ENCODE results near the gene MKNK2. TPM values are rescaled to one million over a fixed set of nuclear protein-coding genes. Genes with fewer than 3 reads are reported as not detected.
"Not testable (repeated sequence)": the region's sequence is repeated elsewhere in the genome, so short reads cannot be mapped to it uniquely, and the experiment has no call there.

MKNK2 gene
- total RNA-seq, 2 donors from 2014 or later = 120 to 123 TPM

DNA sequence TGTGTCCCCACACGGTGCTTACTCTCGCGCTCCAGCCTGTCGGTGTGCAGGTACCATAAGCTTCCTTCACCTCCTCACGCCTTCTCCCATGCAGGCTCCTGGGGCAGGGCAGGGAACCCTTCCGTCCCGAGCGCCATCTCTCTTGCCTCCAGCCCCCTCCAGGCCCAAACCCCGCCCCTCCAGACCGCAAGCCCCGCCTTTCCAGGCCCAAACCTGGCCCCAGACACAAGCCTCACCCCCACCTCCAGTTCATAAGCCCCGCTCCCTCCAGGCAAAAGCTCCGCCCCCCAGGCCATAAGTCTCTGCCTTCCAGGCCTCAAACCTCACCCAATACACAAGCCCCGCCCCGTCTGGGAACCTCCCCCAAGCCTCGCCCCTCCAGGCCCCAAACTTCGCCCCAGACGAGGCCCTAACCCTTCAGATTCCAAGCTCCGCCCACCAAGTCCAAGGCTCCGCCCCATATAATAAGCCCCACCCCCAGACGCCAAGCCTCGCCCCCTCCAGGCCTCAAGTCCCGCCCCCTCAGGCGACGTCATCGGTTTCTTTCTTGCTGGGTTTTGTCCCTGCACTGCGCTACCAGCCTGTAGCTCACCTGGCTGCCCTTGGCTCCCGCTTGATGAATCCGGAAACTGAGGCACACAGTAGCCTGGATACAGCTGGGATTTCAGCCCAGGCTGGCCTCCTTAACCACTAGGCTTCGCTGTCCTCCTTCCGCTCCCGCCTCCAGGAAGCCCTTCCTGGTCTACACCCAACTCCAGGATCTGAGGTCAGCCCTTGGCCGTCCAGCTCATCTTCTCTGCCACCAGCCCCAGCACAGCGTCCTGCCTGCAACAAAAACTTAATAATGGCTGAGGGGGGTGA, 16.1 kb downstream of the MKNK2 start:
- Histone ChIP-seq H3K27ac (ENCODE audit: low read depth, low read length) (no peak overlapping the region), H3K4me3 (ENCODE audit: low read length) (no peak overlapping the region)
- no peak overlapping the region for H3K4me3 Mint-ChIP-seq

DNA sequence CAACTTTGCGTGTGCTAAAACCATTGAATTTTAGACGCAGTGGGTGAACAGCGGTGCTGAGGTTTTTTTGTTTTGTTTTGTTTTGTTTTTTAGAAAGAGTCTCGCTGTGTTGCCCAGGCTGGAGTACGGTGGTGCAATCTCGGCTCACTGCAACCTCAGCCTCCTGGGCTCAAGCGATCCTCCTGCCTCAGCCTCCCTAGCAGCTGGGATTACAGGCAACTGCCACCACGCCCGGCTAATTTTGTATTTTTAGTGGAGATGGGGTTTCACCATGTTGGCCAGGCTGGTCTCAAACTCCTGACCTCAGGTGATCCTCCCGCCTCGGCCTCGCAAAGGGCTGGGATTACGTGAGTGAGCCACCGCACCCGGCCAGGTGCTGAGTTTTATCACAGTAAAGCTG, 16.8 kb downstream of the MKNK2 start:
- H3K27ac Mint-ChIP-seq; H3K4me1 ChIP-seq (ENCODE audit: control insufficient read depth, insufficient read depth, low read length); H3K27me3 ChIP-seq (ENCODE audit: control insufficient read depth, insufficient read depth, low read length, poor library complexity, severe bottlenecking); H3K9me3 ChIP-seq (ENCODE audit: control insufficient read depth, low read length); H3K27me3 Mint-ChIP-seq (ENCODE audit: insufficient read depth); H3K36me3 ChIP-seq (ENCODE audit: control insufficient read depth, insufficient read depth, low read length); DNase-seq; H3K27ac ChIP-seq (ENCODE audit: low read depth, low read length); H3K36me3 Mint-ChIP-seq (ENCODE audit: low read depth); H3K4me3 ChIP-seq (ENCODE audit: low read length); H3K4me3 Mint-ChIP-seq; H3K4me1 Mint-ChIP-seq; H3K9ac ChIP-seq (ENCODE audit: extremely low read depth, low read length, poor library complexity, severe bottlenecking): not testable (repeated sequence)
- H3K9me3 Mint-ChIP-seq = peaks cover 17% of the 10 kb centered on the region
- 91 to 95% methylated on average over 12 to 15 of the region's 15 CpGs for WGBS, 2 experiments (ENCODE audit: insufficient coverage in 1 of 2, insufficient read length in 1 of 2)

More for the DNA sequence above, 16.1 kb downstream of the MKNK2 start:
- no peak for TF ChIP-seq CTCF (conservative IDR thresholded peaks at IDR 0.05)
- H3K9me3 ChIP-seq (ENCODE audit: control insufficient read depth, low read length) = no peaks in the 10 kb centered on the region
- H3K27ac Mint-ChIP-seq = no peak overlapping the region
- H3K27me3 Mint-ChIP-seq (ENCODE audit: insufficient read depth) = no peaks in the 10 kb centered on the region
- H3K9me3 Mint-ChIP-seq = peaks cover 17% of the 10 kb centered on the region
- peaks cover 11% of the 10 kb centered on the region for H3K36me3 ChIP-seq (ENCODE audit: control insufficient read depth, insufficient read depth, low read length)
- no peaks in the 10 kb centered on the region for H3K4me1 Mint-ChIP-seq
- H3K4me1 ChIP-seq (ENCODE audit: control insufficient read depth, insufficient read depth, low read length) = no peaks in the 10 kb centered on the region
- no peak overlapping the region for H3K9ac ChIP-seq (ENCODE audit: extremely low read depth, low read length, poor library complexity, severe bottlenecking)
- H3K27me3 ChIP-seq (ENCODE audit: control insufficient read depth, insufficient read depth, low read length, poor library complexity, severe bottlenecking) = no peaks in the 10 kb centered on the region
- peak; percentile 98 for DNase-seq
- H3K36me3 Mint-ChIP-seq (ENCODE audit: low read depth) = peaks cover 11% of the 10 kb centered on the region
- WGBS, 2 experiments (ENCODE audit: insufficient coverage in 1 of 2, insufficient read length in 1 of 2) = 80 to 95% methylated on average over 8 to 33 of the region's 34 CpGs

DNA sequence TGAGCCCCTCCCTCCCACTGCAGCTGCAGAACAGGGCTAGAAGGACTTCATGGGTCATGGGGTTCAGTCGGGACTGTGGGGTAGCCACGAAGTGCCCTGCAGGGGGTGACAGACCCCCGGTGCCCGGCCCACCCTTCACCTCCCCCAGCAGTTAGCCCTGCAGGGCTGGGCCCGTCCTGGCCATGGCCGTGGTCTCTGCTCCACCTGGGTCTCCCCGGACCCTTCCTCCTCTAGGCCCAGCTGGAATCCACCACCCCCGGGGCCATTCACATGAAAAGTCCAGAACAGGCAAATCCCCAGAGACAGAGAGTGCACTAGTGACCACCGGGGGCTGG, 17.3 kb downstream of the MKNK2 start:
- H3K36me3 Mint-ChIP-seq (ENCODE audit: low read depth) = peaks cover 6% of the 10 kb centered on the region
- no peak overlapping the region for H3K4me3 ChIP-seq (ENCODE audit: low read length)
- DNase-seq = no peak
- peaks cover 17% of the 10 kb centered on the region for H3K9me3 Mint-ChIP-seq
- H3K4me3 Mint-ChIP-seq = no peak overlapping the region
- no peak overlapping the region for H3K9ac ChIP-seq (ENCODE audit: extremely low read depth, low read length, poor library complexity, severe bottlenecking)
- no peak for TF ChIP-seq CTCF (conservative IDR thresholded peaks at IDR 0.05)
- peaks cover 7% of the 10 kb centered on the region for H3K36me3 ChIP-seq (ENCODE audit: control insufficient read depth, insufficient read depth, low read length)
- H3K9me3 ChIP-seq (ENCODE audit: control insufficient read depth, low read length) = no peaks in the 10 kb centered on the region
- WGBS, 2 experiments (ENCODE audit: insufficient coverage in 1 of 2, insufficient read length in 1 of 2) = 82 to 85% methylated on average over 4 to 9 of the region's 9 CpGs
- H3K27me3 Mint-ChIP-seq (ENCODE audit: insufficient read depth) = no peaks in the 10 kb centered on the region
- H3K27me3 ChIP-seq (ENCODE audit: control insufficient read depth, insufficient read depth, low read length, poor library complexity, severe bottlenecking) = no peaks in the 10 kb centered on the region
- H3K27ac Mint-ChIP-seq = no peak overlapping the region
- no peaks in the 10 kb centered on the region for H3K4me1 Mint-ChIP-seq
- no peak overlapping the region for H3K27ac ChIP-seq (ENCODE audit: low read depth, low read length)
- H3K4me1 ChIP-seq (ENCODE audit: control insufficient read depth, insufficient read depth, low read length) = no peaks in the 10 kb centered on the region

Measured in endodermal cell (in vitro differentiated cells).